Activated CD8-positive, alpha-beta memory T cell treated with anti-CD3 and anti-CD28 coated beads, Interleukin-2, amount 50 U/mL, for 24 hours (primary cell): Measurements from ENCODE around the gene CLINT1.
"Not testable (repeated sequence)": the region's sequence is repeated elsewhere in the genome, so short reads cannot be mapped to it uniquely, and the experiment has no call there.

Experiments used
- DNase-seq: peaks from one replicate; pipeline ENCODE4 v3.0.0-alpha.2; 2020; ENCODE audit errors: extremely low read depth

CLINT1 gene

GRCh38 chr5:157862183-157862851, 3.4 kb upstream of the CLINT1 start:
- no peak for DNase-seq

GRCh38 chr5:157860898-157861890, 2.2 kb upstream of the CLINT1 start:
- no peak for DNase-seq

- no peak for DNase-seq
Observed at GRCh38 chr5:157859227-157859575, 256 bp upstream of the CLINT1 start.

GRCh38 chr5:157857816-157858526, 974 bp downstream of the CLINT1 start:
- DNase-seq: no peak

- DNase-seq: no peak
Observed at GRCh38 chr5:157855404-157855994, 3.4 kb downstream of the CLINT1 start.

GRCh38 chr5:157853365-157853764, 5.6 kb downstream of the CLINT1 start:
- not testable (repeated sequence) for DNase-seq

GRCh38 chr5:157845914-157846598, 12.9 kb downstream of the CLINT1 start:
- DNase-seq: no peak

GRCh38 chr5:157842787-157843186, 16.2 kb downstream of the CLINT1 start:
- no peak for DNase-seq

GRCh38 chr5:157842185-157842584, 16.8 kb downstream of the CLINT1 start:
- no peak for DNase-seq

GRCh38 chr5:157839157-157839795, 19.7 kb downstream of the CLINT1 start:
- no peak for DNase-seq

GRCh38 chr5:157836121-157836753, 22.7 kb downstream of the CLINT1 start:
- no peak for DNase-seq

GRCh38 chr5:157835041-157835440, 23.9 kb downstream of the CLINT1 start:
- no peak for DNase-seq

- no peak for DNase-seq
Observed at GRCh38 chr5:157828944-157829639, 29.9 kb downstream of the CLINT1 start.

- DNase-seq: no peak
Observed at GRCh38 chr5:157828105-157828943, 30.6 kb downstream of the CLINT1 start.

- no peak for DNase-seq
Observed at GRCh38 chr5:157827423-157827822, 31.5 kb downstream of the CLINT1 start.

- DNase-seq: no peak
Observed at GRCh38 chr5:157823655-157824054, 35.3 kb downstream of the CLINT1 start.

- no peak for DNase-seq
Observed at GRCh38 chr5:157821822-157822622, 36.9 kb downstream of the CLINT1 start.

- no peak for DNase-seq
Observed at GRCh38 chr5:157821405-157821804, 37.5 kb downstream of the CLINT1 start.
